GM08714 (cell line): ENCODE data around the gene SEMA5B.
A peak's percentile ranks its signal among the peaks of the same experiment; 100 is the strongest.

Source experiments
- H3K4me3 ChIP-seq: fragments of 200-500 bp; sonication (Bioruptor generic); 2 replicates; pipeline ENCODE4 v1.5.1; 2014; ENCODE audit warnings: mild to moderate bottlenecking, low read length, inconsistent platforms
- ZNF274 ChIP-seq: IDR thresholded peaks from 2 replicates; pipeline ENCODE4 v1.6.1; 2012; ENCODE audit warnings: mild to moderate bottlenecking, low read depth, low read length

Gene SEMA5B

GRCh38 chr3:123027292-123028232 lies at the start of gene SEMA5B:
SEMA5B (minus strand) TSS chr3:123027763; CDS start chr3:122961263, 66,500 bp downstream.
- peak within 1 kb of the TSS; percentile 11; the same call in 1 of the 2 replicates for H3K4me3 ChIP-seq
- TF ChIP-seq ZNF274, result no peak

- no peak overlapping the region for H3K4me3 ChIP-seq
These were observed 49.2 kb upstream of the SEMA5B start for GRCh38 chr3:123076496-123077418.

GRCh38 chr3:123076112-123076495 lies 48.5 kb upstream of the SEMA5B start:
- no peak for TF ChIP-seq ZNF274
- H3K4me3 ChIP-seq, result no peak overlapping the region

More at GRCh38 chr3:123076496-123077418, 49.2 kb upstream of the SEMA5B start:
- TF ChIP-seq ZNF274, result no peak

- H3K4me3 ChIP-seq, result no peak overlapping the region
- TF ChIP-seq ZNF274, result no peak
These were observed 47.8 kb upstream of the SEMA5B start for GRCh38 chr3:123075359-123075758.

GRCh38 chr3:123072564-123072963 lies 45.0 kb upstream of the SEMA5B start:
- TF ChIP-seq ZNF274, result no peak
- no peak overlapping the region for H3K4me3 ChIP-seq

- no peak overlapping the region for H3K4me3 ChIP-seq
- TF ChIP-seq ZNF274, result no peak
These were observed 44.6 kb upstream of the SEMA5B start for GRCh38 chr3:123072152-123072551.

- no peak for TF ChIP-seq ZNF274
- H3K4me3 ChIP-seq, result no peak overlapping the region
These were observed 44.0 kb upstream of the SEMA5B start for GRCh38 chr3:123071581-123071980.

GRCh38 chr3:123071146-123071545 lies 43.6 kb upstream of the SEMA5B start:
- no peak overlapping the region for H3K4me3 ChIP-seq
- TF ChIP-seq ZNF274, result no peak

- no peak overlapping the region for H3K4me3 ChIP-seq
- no peak for TF ChIP-seq ZNF274
These were observed 42.9 kb upstream of the SEMA5B start for GRCh38 chr3:123070510-123070909.

GRCh38 chr3:123068601-123069381 lies 41.2 kb upstream of the SEMA5B start:
- no peak overlapping the region for H3K4me3 ChIP-seq
- no peak for TF ChIP-seq ZNF274

- no peak for TF ChIP-seq ZNF274
- H3K4me3 ChIP-seq, result peak overlapping the region; percentile 80
These were observed 40.4 kb upstream of the SEMA5B start for GRCh38 chr3:123067689-123068600.

GRCh38 chr3:123066896-123067688 lies 39.5 kb upstream of the SEMA5B start, which contains the start of gene PDIA5:
PDIA5 (plus strand) TSS chr3:123067025; CDS start chr3:123067165, 140 bp downstream.
- TF ChIP-seq ZNF274, result no peak
- peak within 1 kb of the TSS; percentile 80 for H3K4me3 ChIP-seq
